NCI-H69 (cell line): ENCODE data around the gene IL16.

ENCODE experiments used
- DNase-seq: peaks from one replicate; lab custom pipeline; 2025; lab: John Stamatoyannopoulos, UW

IL16 gene

GRCh38 chr15:81275711-81276392 lies 79.2 kb downstream of the IL16 start:
- no peak for DNase-seq

- no peak for DNase-seq
Measured at GRCh38 chr15:81276967-81277366, 80.3 kb downstream of the IL16 start.

GRCh38 chr15:81277851-81278250 lies 81.2 kb downstream of the IL16 start:
- no peak for DNase-seq

GRCh38 chr15:81278306-81279029 lies 81.8 kb downstream of the IL16 start:
- DNase-seq, result no peak

GRCh38 chr15:81279621-81280485 lies 83.2 kb downstream of the IL16 start:
- DNase-seq, result no peak

- peak; percentile 1 for DNase-seq
Measured at GRCh38 chr15:81280696-81281455, 84.2 kb downstream of the IL16 start.

GRCh38 chr15:81281456-81281735 lies 84.7 kb downstream of the IL16 start:
- no peak for DNase-seq

GRCh38 chr15:81281766-81282605 lies 85.3 kb downstream of the IL16 start:
- DNase-seq, result no peak

- no peak for DNase-seq
Measured at GRCh38 chr15:81282606-81282895, 85.9 kb downstream of the IL16 start.

- DNase-seq, result no peak
Measured at GRCh38 chr15:81282911-81283310, 86.2 kb downstream of the IL16 start.

- no peak for DNase-seq
Measured at GRCh38 chr15:81284256-81285031, 87.8 kb downstream of the IL16 start.

GRCh38 chr15:81285461-81285860 lies 88.8 kb downstream of the IL16 start:
- no peak for DNase-seq

- no peak for DNase-seq
Measured at GRCh38 chr15:81286621-81287121, 90.0 kb downstream of the IL16 start.

- DNase-seq, result no peak
Measured at GRCh38 chr15:81288040-81288439, 91.4 kb downstream of the IL16 start.

- no peak for DNase-seq
Measured at GRCh38 chr15:81288616-81289015, 91.9 kb downstream of the IL16 start.

- no peak for DNase-seq
Measured at GRCh38 chr15:81289910-81290309, 93.2 kb downstream of the IL16 start.

- DNase-seq, result no peak
Measured at GRCh38 chr15:81291916-81292522, 95.3 kb downstream of the IL16 start.

GRCh38 chr15:81292523-81293001 lies 95.9 kb downstream of the IL16 start:
- no peak for DNase-seq

- no peak for DNase-seq
Measured at GRCh38 chr15:81293728-81294515, 97.2 kb downstream of the IL16 start.
